H1 (cell line): ENCODE measurements around the gene URGCP. TPM values are rescaled to one million over a fixed set of nuclear protein-coding genes. Genes with fewer than 3 reads are reported as not detected.

Experiments used
- BACH1 ChIP-seq: IDR thresholded peaks from 2 replicates; pipeline ENCODE4 v1.6.1; 2012; ENCODE audit warnings: low read length, improper control_type of control experiment
- BCL11A ChIP-seq, 2 experiments: IDR thresholded peaks; one replicate each; pipeline ENCODE4 v1.6.1; 2011; ENCODE audit warnings: low read depth in 2 of 2, low read length in 2 of 2, mild to moderate bottlenecking in 2 of 2
- CTBP2 ChIP-seq: IDR thresholded peaks from 2 replicates; pipeline ENCODE4 v1.7.0; 2011; ENCODE audit warnings: borderline replicate concordance, mild to moderate bottlenecking, moderate library complexity, mixed read lengths, low read length; ENCODE audit not compliant: insufficient read depth, insufficient read length
- EZH2 ChIP-seq: fragments of 200-600 bp; sonication (generic); IDR thresholded peaks from 2 replicates; pipeline ENCODE4 v1.7.1; 2012; ENCODE audit warnings: low read depth, mild to moderate bottlenecking, moderate library complexity, low read length, inconsistent platforms; ENCODE audit not compliant: severe bottlenecking
- KDM4A ChIP-seq: IDR thresholded peaks from one replicate; pipeline ENCODE4 v1.7.1; 2012; ENCODE audit warnings: low read depth, mild to moderate bottlenecking, moderate library complexity, low read length, inconsistent platforms; ENCODE audit not compliant: severe bottlenecking
- MAFK ChIP-seq: IDR thresholded peaks from 2 replicates; pipeline ENCODE4 v1.6.1; 2012; ENCODE audit warnings: low read depth, mild to moderate bottlenecking, improper control_type of control experiment, low read length
- NANOG ChIP-seq: IDR thresholded peaks from 2 replicates; pipeline ENCODE4 v1.6.1; 2011; ENCODE audit warnings: low read length, low read depth, mild to moderate bottlenecking, inconsistent platforms; ENCODE audit not compliant: insufficient read depth, poor library complexity, severe bottlenecking
- SUZ12 ChIP-seq: fragments of 200-600 bp; sonication (generic); IDR thresholded peaks from 2 replicates; pipeline ENCODE4 v1.6.1; 2012; ENCODE audit warnings: mild to moderate bottlenecking, inconsistent platforms, low read length, moderate library complexity, mixed read lengths
- ZNF274 ChIP-seq: IDR thresholded peaks from 2 replicates; pipeline ENCODE4 v1.7.0; 2012; ENCODE audit warnings: low read length, borderline replicate concordance; ENCODE audit errors: extremely low read depth
- polyA plus RNA-seq, 7 experiments: library from polyadenylated mRNA; depleted of rRNA in 3 of 7; stranded (reverse) in 5 of 7; unstranded in 2 of 7; fragments of >200 nt in 5 of 7; fragments of 200-250 nt in 2 of 7; gene quantifications; 1 replicate in 5 of 7; 2 replicates in 1 of 7; 4 replicates in 1 of 7; pipeline versions ENCODE4 v1.2.1 to v1.2.3, GENCODE V29; 2011 to 2013; ENCODE audit warnings: missing spikeins in 2 of 7, mixed read lengths in 2 of 7
- total RNA-seq: library from RNA; stranded (reverse); fragmentation: NEBNext Ultra II Directional; extraction: Animal tissue kit (Norgen Biotek cat#: 25700); gene quantifications from 2 replicates; pipeline ENCODE4 v1.2.1, GENCODE V29; 2021
- TF ChIP-seq, protein P1 (sequence below): fragments of 300-600 bp; sonication (generic); IDR thresholded peaks from 2 replicates; pipeline ENCODE4 v1.7.1; 2012; ENCODE audit warnings: low read length, moderate library complexity, mild to moderate bottlenecking, inconsistent platforms; ENCODE audit not compliant: insufficient replicate concordance
- TF ChIP-seq, protein P2 (sequence below): IDR thresholded peaks from 2 replicates; pipeline ENCODE4 v1.6.1; 2012; ENCODE audit warnings: inconsistent platforms

Gene URGCP
- total and polyA plus RNA-seq, 2 of the 8 experiments (the other 6 are each of a cell fraction or from before 2014, with no cell fraction given), result 9.0 to 18.7 TPM

DNA sequence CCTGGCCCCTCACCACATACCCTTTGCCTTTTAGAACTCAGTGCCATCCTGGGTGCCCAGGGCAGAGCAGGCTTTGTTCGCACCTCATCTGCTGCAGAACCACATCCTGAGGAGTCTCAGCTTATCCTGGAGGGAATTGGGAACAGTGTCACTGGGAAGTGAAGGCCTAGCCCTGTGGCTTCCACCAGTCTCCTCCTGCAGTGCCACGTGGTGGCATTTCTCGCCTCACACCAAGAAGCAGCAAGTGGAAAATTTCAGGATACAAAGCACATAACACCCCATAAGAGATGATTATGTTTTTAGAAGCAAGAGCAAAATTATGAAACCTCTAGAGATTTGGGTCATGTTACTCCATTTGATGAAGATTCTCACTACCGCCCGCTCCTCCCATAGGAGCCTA is 46.7 kb upstream of the URGCP start (continued):
- TF ChIP-seq, protein P1, sequence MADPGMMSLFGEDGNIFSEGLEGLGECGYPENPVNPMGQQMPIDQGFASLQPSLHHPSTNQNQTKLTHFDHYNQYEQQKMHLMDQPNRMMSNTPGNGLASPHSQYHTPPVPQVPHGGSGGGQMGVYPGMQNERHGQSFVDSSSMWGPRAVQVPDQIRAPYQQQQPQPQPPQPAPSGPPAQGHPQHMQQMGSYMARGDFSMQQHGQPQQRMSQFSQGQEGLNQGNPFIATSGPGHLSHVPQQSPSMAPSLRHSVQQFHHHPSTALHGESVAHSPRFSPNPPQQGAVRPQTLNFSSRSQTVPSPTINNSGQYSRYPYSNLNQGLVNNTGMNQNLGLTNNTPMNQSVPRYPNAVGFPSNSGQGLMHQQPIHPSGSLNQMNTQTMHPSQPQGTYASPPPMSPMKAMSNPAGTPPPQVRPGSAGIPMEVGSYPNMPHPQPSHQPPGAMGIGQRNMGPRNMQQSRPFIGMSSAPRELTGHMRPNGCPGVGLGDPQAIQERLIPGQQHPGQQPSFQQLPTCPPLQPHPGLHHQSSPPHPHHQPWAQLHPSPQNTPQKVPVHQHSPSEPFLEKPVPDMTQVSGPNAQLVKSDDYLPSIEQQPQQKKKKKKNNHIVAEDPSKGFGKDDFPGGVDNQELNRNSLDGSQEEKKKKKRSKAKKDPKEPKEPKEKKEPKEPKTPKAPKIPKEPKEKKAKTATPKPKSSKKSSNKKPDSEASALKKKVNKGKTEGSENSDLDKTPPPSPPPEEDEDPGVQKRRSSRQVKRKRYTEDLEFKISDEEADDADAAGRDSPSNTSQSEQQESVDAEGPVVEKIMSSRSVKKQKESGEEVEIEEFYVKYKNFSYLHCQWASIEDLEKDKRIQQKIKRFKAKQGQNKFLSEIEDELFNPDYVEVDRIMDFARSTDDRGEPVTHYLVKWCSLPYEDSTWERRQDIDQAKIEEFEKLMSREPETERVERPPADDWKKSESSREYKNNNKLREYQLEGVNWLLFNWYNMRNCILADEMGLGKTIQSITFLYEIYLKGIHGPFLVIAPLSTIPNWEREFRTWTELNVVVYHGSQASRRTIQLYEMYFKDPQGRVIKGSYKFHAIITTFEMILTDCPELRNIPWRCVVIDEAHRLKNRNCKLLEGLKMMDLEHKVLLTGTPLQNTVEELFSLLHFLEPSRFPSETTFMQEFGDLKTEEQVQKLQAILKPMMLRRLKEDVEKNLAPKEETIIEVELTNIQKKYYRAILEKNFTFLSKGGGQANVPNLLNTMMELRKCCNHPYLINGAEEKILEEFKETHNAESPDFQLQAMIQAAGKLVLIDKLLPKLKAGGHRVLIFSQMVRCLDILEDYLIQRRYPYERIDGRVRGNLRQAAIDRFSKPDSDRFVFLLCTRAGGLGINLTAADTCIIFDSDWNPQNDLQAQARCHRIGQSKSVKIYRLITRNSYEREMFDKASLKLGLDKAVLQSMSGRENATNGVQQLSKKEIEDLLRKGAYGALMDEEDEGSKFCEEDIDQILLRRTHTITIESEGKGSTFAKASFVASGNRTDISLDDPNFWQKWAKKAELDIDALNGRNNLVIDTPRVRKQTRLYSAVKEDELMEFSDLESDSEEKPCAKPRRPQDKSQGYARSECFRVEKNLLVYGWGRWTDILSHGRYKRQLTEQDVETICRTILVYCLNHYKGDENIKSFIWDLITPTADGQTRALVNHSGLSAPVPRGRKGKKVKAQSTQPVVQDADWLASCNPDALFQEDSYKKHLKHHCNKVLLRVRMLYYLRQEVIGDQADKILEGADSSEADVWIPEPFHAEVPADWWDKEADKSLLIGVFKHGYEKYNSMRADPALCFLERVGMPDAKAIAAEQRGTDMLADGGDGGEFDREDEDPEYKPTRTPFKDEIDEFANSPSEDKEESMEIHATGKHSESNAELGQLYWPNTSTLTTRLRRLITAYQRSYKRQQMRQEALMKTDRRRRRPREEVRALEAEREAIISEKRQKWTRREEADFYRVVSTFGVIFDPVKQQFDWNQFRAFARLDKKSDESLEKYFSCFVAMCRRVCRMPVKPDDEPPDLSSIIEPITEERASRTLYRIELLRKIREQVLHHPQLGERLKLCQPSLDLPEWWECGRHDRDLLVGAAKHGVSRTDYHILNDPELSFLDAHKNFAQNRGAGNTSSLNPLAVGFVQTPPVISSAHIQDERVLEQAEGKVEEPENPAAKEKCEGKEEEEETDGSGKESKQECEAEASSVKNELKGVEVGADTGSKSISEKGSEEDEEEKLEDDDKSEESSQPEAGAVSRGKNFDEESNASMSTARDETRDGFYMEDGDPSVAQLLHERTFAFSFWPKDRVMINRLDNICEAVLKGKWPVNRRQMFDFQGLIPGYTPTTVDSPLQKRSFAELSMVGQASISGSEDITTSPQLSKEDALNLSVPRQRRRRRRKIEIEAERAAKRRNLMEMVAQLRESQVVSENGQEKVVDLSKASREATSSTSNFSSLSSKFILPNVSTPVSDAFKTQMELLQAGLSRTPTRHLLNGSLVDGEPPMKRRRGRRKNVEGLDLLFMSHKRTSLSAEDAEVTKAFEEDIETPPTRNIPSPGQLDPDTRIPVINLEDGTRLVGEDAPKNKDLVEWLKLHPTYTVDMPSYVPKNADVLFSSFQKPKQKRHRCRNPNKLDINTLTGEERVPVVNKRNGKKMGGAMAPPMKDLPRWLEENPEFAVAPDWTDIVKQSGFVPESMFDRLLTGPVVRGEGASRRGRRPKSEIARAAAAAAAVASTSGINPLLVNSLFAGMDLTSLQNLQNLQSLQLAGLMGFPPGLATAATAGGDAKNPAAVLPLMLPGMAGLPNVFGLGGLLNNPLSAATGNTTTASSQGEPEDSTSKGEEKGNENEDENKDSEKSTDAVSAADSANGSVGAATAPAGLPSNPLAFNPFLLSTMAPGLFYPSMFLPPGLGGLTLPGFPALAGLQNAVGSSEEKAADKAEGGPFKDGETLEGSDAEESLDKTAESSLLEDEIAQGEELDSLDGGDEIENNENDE, result no peak
- TF ChIP-seq EZH2 (no peak), NANOG (no peak), BACH1 (no peak), SUZ12 (no peak), MAFK (no peak), BCL11A (IDR thresholded peaks at IDR 0.05; ENCODE audit: low read depth in 2 of 2, low read length in 2 of 2) (no peak), ZNF274 (no peak), CTBP2 (no peak), KDM4A (no peak)
- TF ChIP-seq, protein P2, sequence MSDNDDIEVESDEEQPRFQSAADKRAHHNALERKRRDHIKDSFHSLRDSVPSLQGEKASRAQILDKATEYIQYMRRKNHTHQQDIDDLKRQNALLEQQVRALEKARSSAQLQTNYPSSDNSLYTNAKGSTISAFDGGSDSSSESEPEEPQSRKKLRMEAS, result no peak
